Stimulated activated naive CD8-positive, alpha-beta T cell treated with anti-CD3 and anti-CD28 coated beads, Interleukin-15, amount 100 ng/mL, for 72 hours (primary cell): Measurements from ENCODE around the gene AMFR.
A peak's percentile ranks its signal among the peaks of the same experiment; 100 is the strongest.

Experiments used
- ATAC-seq: fragments of 150-1000 bp; cut with Tn5 transposase; 2 replicates; pipeline ENCODE4 v1.10.0; 2021; ENCODE audit warnings: mild to moderate bottlenecking, moderate library complexity
- DNase-seq, 2 donors: peaks; one replicate each; pipeline ENCODE4 v3.0.0; 2021 to 2022
- H3K27ac Mint-ChIP-seq, 2 donors: one replicate each; pipeline ENCODE4 v1.8.0; 2022; ENCODE audit warnings: mild to moderate bottlenecking in 2 of 2, mixed read lengths in 2 of 2, moderate library complexity in 2 of 2
- H3K27me3 Mint-ChIP-seq: one replicate; pipeline ENCODE4 v1.8.0; 2022; ENCODE audit warnings: mixed read lengths
- H3K4me1 Mint-ChIP-seq: one replicate; pipeline ENCODE4 v1.8.0; 2022; ENCODE audit warnings: mild to moderate bottlenecking, mixed read lengths
- H3K4me3 Mint-ChIP-seq, 2 donors: one replicate each; pipeline ENCODE4 v1.8.0; 2022; ENCODE audit warnings: mild to moderate bottlenecking in 2 of 2, mixed read lengths in 2 of 2, moderate library complexity in 1 of 2
- H3K9me3 Mint-ChIP-seq, 2 donors: one replicate each; pipeline ENCODE4 v1.8.0; 2022; ENCODE audit warnings: mixed read lengths in 2 of 2

The AMFR gene

GRCh38 chr16:56314244-56314850 lies 111.0 kb downstream of the AMFR start:
- no peak overlapping the region for H3K4me3 Mint-ChIP-seq
- peaks cover 23% of the 10 kb centered on the region for H3K27me3 Mint-ChIP-seq
- H3K9me3 Mint-ChIP-seq = peaks cover 0 to 7% of the 10 kb centered on the region in 2 donors
- peaks cover 8% of the 10 kb centered on the region for H3K4me1 Mint-ChIP-seq
- no peak for DNase-seq
- no peak overlapping the region for H3K27ac Mint-ChIP-seq
- no peak for ATAC-seq

- Mint-ChIP-seq H3K9me3 (peaks cover 0 to 7% of the 10 kb centered on the region in 2 donors), H3K27ac (no peak overlapping the region), H3K4me1 (peaks cover under 1% of the 10 kb centered on the region), H3K4me3 (no peak overlapping the region), H3K27me3 (peaks cover 21% of the 10 kb centered on the region)
- DNase-seq = no peak
- ATAC-seq = no peak
Observed at GRCh38 chr16:56312556-56312955, 112.8 kb downstream of the AMFR start.

GRCh38 chr16:56312028-56312300 lies 113.4 kb downstream of the AMFR start:
- no peak overlapping the region for H3K4me3 Mint-ChIP-seq

More at GRCh38 chr16:56312028-56312300, 113.4 kb downstream of the AMFR start:
- Mint-ChIP-seq H3K27me3 (peaks cover 20% of the 10 kb centered on the region), H3K9me3 (peaks cover 0 to 7% of the 10 kb centered on the region in 2 donors), H3K27ac (peak overlapping the region in 1 of 2 donors; percentile 56), H3K4me1 (no peaks in the 10 kb centered on the region)
- ATAC-seq (no peak), DNase-seq (no peak)
